Mammary epithelial cell (primary cell): Measurements from ENCODE around the gene SP2.

Source experiments
- CTCF ChIP-seq, 2 donors: IDR thresholded peaks in 1 of 2; conservative IDR thresholded peaks in 1 of 2; 2 replicates each; pipeline ENCODE4 v1.5.1; 2011 to 2012; ENCODE audit warnings: inconsistent platforms in 2 of 2, low read length in 2 of 2, mild to moderate bottlenecking in 2 of 2, control low read depth in 1 of 2, low read depth in 1 of 2; ENCODE audit not compliant: insufficient read depth in 1 of 2; ENCODE audit errors: extremely low read depth in 1 of 2
- EZH2 ChIP-seq: IDR thresholded peaks from 2 replicates; pipeline ENCODE4 v1.6.1; 2012; ENCODE audit warnings: low read length, inconsistent platforms, borderline replicate concordance

GRCh38 chr17:47959825-47960655 lies 64.0 kb downstream of the SP2 start:
- TF ChIP-seq CTCF (conservative IDR thresholded peaks at IDR 0.05 in 1 of 2, IDR thresholded peaks at IDR 0.05 in 1 of 2; ENCODE audit: extremely low read depth in 1 of 2, insufficient read depth in 1 of 2, low read depth in 1 of 2, low read length in 2 of 2) = no peak
- no peak for TF ChIP-seq EZH2
